Omental fat pad (tissue), 4 donors: Measurements from ENCODE around the gene CD47. TPM values are rescaled to one million over a fixed set of nuclear protein-coding genes. Genes with fewer than 3 reads are reported as not detected.

Experiments
- ATAC-seq: fragments of 150-250 bp; one replicate; pipeline ENCODE4 v1.9.1; 2016; ENCODE audit warnings: mild to moderate bottlenecking, moderate library complexity; ENCODE audit not compliant: low FRiP score
- DNase-seq: peaks from one replicate; pipeline ENCODE4 v3.0.0-alpha.2; 2019; ENCODE audit warnings: low spot score
- total RNA-seq, 4 donors: library from RNA; depleted of rRNA; stranded (reverse); fragments of >200 nt; gene quantifications; one replicate each; pipeline ENCODE4 v1.1.0, GENCODE V29; 2016
- TF ChIP-seq, protein P1 (sequence below), 3 donors: fragments of 450-650 bp; IDR thresholded peaks; one replicate each; pipeline ENCODE4 v1.5.1; 2016 to 2017; ENCODE audit warnings: antibody characterized with exemption in 3 of 3, mild to moderate bottlenecking in 3 of 3, moderate library complexity in 2 of 3

Gene CD47
- total RNA-seq, 4 donors from 2014 or later, result 42.7 to 58.7 (median 56.0) TPM

- DNase-seq (no peak), ATAC-seq (no peak)
- TF ChIP-seq, protein P1, sequence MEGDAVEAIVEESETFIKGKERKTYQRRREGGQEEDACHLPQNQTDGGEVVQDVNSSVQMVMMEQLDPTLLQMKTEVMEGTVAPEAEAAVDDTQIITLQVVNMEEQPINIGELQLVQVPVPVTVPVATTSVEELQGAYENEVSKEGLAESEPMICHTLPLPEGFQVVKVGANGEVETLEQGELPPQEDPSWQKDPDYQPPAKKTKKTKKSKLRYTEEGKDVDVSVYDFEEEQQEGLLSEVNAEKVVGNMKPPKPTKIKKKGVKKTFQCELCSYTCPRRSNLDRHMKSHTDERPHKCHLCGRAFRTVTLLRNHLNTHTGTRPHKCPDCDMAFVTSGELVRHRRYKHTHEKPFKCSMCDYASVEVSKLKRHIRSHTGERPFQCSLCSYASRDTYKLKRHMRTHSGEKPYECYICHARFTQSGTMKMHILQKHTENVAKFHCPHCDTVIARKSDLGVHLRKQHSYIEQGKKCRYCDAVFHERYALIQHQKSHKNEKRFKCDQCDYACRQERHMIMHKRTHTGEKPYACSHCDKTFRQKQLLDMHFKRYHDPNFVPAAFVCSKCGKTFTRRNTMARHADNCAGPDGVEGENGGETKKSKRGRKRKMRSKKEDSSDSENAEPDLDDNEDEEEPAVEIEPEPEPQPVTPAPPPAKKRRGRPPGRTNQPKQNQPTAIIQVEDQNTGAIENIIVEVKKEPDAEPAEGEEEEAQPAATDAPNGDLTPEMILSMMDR (IDR thresholded peaks at IDR 0.05), result no peak
These were observed 26.5 kb upstream of the CD47 start for GRCh38 chr3:108117241-108117775.

DNA sequence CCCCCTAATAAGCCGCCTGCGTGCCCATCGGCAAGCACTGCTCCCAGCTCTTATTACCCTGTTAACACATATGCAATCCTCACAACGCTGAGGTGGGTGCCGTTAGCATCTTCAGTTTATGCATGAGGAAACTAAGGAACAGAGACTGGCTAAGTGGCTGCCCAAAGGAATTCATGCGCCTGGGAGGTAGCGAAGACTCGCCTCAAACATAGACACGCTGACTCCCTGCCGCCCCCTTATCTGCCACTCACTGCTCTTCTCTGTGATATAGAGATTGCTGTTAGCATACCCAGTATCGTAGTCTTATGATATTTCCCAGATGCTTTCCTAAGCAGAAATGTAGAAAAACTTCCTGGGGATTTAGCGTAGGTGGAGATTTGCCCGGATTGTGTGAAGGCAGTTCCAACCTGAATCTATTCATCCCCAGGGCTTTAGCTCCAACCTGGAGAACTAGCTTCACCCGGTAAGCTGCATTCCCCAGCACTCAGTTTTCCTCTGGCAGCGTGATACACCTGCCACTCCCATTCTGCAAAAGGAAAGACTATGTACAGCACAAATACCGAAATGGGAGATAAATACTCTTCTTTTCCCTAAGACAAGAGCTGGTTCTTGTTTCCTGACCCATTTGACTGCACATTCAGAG lies 23.7 kb upstream of the CD47 start:
- ATAC-seq (no peak), DNase-seq (no peak)
- TF ChIP-seq, protein P1 (IDR thresholded peaks at IDR 0.05), result no peak

GRCh38 chr3:108113975-108114374 lies 23.1 kb upstream of the CD47 start:
- ATAC-seq, result no peak
- TF ChIP-seq, protein P1 (IDR thresholded peaks at IDR 0.05), result no peak
- no peak for DNase-seq

DNA sequence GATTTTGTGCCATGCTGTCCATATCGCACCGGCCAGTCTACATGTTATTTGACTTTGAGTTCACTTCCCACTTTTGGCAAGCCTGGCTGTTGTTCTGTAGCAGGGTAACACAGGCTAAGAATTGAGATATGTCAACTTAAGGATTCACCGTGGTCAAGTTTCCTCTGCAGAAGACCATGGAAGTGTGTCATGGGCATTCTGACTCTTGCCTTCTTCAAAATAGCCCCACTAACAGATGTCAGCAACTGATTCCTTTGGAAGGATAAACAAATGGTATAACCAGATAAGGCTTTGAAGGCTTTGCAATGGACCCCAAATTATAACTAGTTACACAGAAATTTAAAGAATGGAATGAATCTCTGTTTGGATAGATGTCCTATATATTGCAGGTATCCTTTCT lies 20.1 kb upstream of the CD47 start:
- TF ChIP-seq, protein P1 (IDR thresholded peaks at IDR 0.05), result no peak
- DNase-seq, result no peak
- no peak for ATAC-seq

- no peak for ATAC-seq
- DNase-seq, result no peak
- TF ChIP-seq, protein P1 (IDR thresholded peaks at IDR 0.05), result no peak
These were observed 17.6 kb upstream of the CD47 start for GRCh38 chr3:108108416-108108815.

DNA sequence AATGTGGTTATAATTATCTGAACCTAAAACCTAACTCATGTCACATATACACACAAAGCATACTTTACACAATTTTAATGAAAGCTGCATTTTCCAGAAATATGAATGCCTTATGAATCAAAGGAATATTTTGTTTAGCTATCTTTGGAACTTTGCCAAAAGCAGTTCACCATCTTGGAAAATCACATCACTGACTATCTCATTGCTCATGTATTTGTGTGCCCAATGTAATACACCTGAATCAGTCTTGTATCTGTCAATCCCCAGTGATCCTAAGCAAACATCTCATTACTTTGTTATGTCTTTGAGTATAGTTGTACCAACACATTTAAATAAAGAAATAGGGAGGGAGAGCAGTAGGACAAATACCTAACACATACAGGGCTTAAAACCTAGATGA lies 15.6 kb upstream of the CD47 start:
- TF ChIP-seq, protein P1 (IDR thresholded peaks at IDR 0.05), result no peak
- ATAC-seq (no peak), DNase-seq (no peak)

- ATAC-seq, result no peak
- no peak for DNase-seq
- TF ChIP-seq, protein P1 (IDR thresholded peaks at IDR 0.05), result no peak
These were observed 15.2 kb upstream of the CD47 start for GRCh38 chr3:108106031-108106430.
